Endothelial cell of umbilical vein (primary cell): ENCODE data around the gene NCKAP5. TPM values are rescaled to one million over a fixed set of nuclear protein-coding genes. Genes with fewer than 3 reads are reported as not detected.
A peak's percentile ranks its signal among the peaks of the same experiment; 100 is the strongest.

ENCODE experiments used
- BruUV-seq: library from RNA; stranded (reverse); fragments of 400-500 nt; replicated peaks from 2 replicates; lab custom pipeline; 2021; lab: Mats Ljungman, UMichigan
- CTCF ChIA-PET: fragments of 300-600, 350-600 bp; sonication (Branson Sonifier 250); formaldehyde crosslinking; loops from one replicate; lab custom pipeline; 2021; ENCODE audit warnings: antibody characterized with exemption, inconsistent platforms; lab: Charles Lee
- POLR2A ChIA-PET: fragments of 300-600, 350-600 bp; sonication (Branson Sonifier 250); formaldehyde crosslinking; loops from one replicate; lab custom pipeline; 2021; ENCODE audit warnings: antibody characterized with exemption, inconsistent platforms; lab: Charles Lee
- DNase-seq: peaks from one replicate; pipeline ENCODE4 v3.0.0-alpha.2; 2011; ENCODE audit warnings: low read depth, low spot score
- FAIRE-seq: peaks from 2 replicates; lab custom pipeline; 2011; peaks lifted over from hg19 to GRCh38; lab: Jason Lieb, UNC
- H2AFZ ChIP-seq: 2 replicates; pipeline ENCODE4 v1.6.0; 2012; ENCODE audit warnings: low read depth, low read length, control low read depth, inconsistent platforms
- H3K27ac ChIP-seq: 2 replicates; pipeline ENCODE4 v1.5.1; 2011; ENCODE audit warnings: low read depth, mild to moderate bottlenecking, control low read depth, low read length, moderate library complexity; ENCODE audit not compliant: insufficient read depth
- H3K27me3 ChIP-seq, 2 experiments: 2 replicates each; pipeline versions ENCODE4 v1.6.0 to v1.6.1; 2011; ENCODE audit warnings: low read length in 2 of 2, mixed read lengths in 1 of 2; ENCODE audit not compliant: control insufficient read depth in 2 of 2, insufficient read depth in 2 of 2
- H3K36me3 ChIP-seq, 2 experiments: 2 replicates in 1 of 2; 3 replicates in 1 of 2; pipeline ENCODE4 v1.5.1; 2011; ENCODE audit warnings: low read length in 2 of 2, mild to moderate bottlenecking in 1 of 2, moderate library complexity in 1 of 2; ENCODE audit not compliant: control insufficient read depth in 2 of 2, insufficient read depth in 2 of 2; ENCODE audit errors: extremely low read depth in 1 of 2
- H3K4me1 ChIP-seq: 3 replicates; pipeline ENCODE4 v1.5.1; 2011; ENCODE audit warnings: mild to moderate bottlenecking, low read length; ENCODE audit not compliant: control insufficient read depth, insufficient read depth; ENCODE audit errors: extremely low read depth
- H3K4me2 ChIP-seq: 2 replicates; pipeline ENCODE4 v1.6.1; 2011; ENCODE audit warnings: low read length, control low read depth, mixed read lengths; ENCODE audit not compliant: insufficient read depth
- H3K4me3 ChIP-seq, 3 experiments: fragments of 200-600 bp in 1 of 3; sonication (generic), shearing (Covaris generic) in 1 of 3; replicated peaks in 1 of 3; 2 replicates each; pipeline ENCODE4 v1.5.1; 2011 to 2016; ENCODE audit warnings: control low read depth in 3 of 3, low read length in 3 of 3, mild to moderate bottlenecking in 2 of 3, inconsistent platforms in 1 of 3, low read depth in 1 of 3, moderate library complexity in 1 of 3; ENCODE audit not compliant: insufficient read depth in 1 of 3
- H3K79me2 ChIP-seq: 2 replicates; pipeline ENCODE4 v1.6.0; 2012; ENCODE audit warnings: low read length, inconsistent platforms; ENCODE audit not compliant: control insufficient read depth, insufficient read depth
- H3K9ac ChIP-seq: replicated peaks from 2 replicates; pipeline ENCODE3; 2011; ENCODE audit warnings: low read length, control low read depth; ENCODE audit not compliant: insufficient read depth; ENCODE audit errors: extremely low read depth
- H3K9me1 ChIP-seq: replicated peaks from 3 replicates; pipeline ENCODE4 v1.6.0; 2011; ENCODE audit warnings: mild to moderate bottlenecking, low read length; ENCODE audit not compliant: control insufficient read depth, insufficient read depth; ENCODE audit errors: extremely low read depth
- H3K9me3 ChIP-seq: replicated peaks from 2 replicates; pipeline ENCODE4 v1.5.1; 2012; ENCODE audit warnings: low read length, inconsistent platforms; ENCODE audit not compliant: control insufficient read depth, insufficient read depth
- H4K20me1 ChIP-seq: replicated peaks from 2 replicates; pipeline ENCODE3; 2011; ENCODE audit warnings: mild to moderate bottlenecking, low read length; ENCODE audit not compliant: control insufficient read depth, insufficient read depth; ENCODE audit errors: extremely low read depth
- EZH2 ChIP-seq: IDR thresholded peaks from 2 replicates; pipeline ENCODE4 v1.6.1; 2012; ENCODE audit warnings: borderline replicate concordance, low read depth, mild to moderate bottlenecking, moderate library complexity, low read length, inconsistent platforms; ENCODE audit not compliant: severe bottlenecking
- FOS ChIP-seq: IDR thresholded peaks from 2 replicates; pipeline ENCODE4 v1.6.1; 2011; ENCODE audit warnings: mild to moderate bottlenecking, low read length, moderate library complexity, borderline replicate concordance; ENCODE audit not compliant: insufficient read depth
- GATA2 ChIP-seq: IDR thresholded peaks from 2 replicates; pipeline ENCODE4 v1.7.0; 2011; ENCODE audit warnings: low read depth, mild to moderate bottlenecking, moderate library complexity, mixed read lengths, low read length; ENCODE audit not compliant: insufficient read length, insufficient read depth
- JUN ChIP-seq: IDR thresholded peaks from 2 replicates; pipeline ENCODE4 v1.6.1; 2011; ENCODE audit warnings: borderline replicate concordance, low read depth; ENCODE audit not compliant: insufficient read length, insufficient read depth
- POLR2A ChIP-seq: IDR thresholded peaks from 2 replicates; pipeline ENCODE4 v1.6.1; 2012; ENCODE audit warnings: low read depth, mild to moderate bottlenecking, control low read depth, low read length
- POLR2AphosphoS5 ChIP-seq: IDR thresholded peaks from 2 replicates; pipeline ENCODE4 v1.6.1; 2012; ENCODE audit warnings: low read depth, mild to moderate bottlenecking, control low read depth, low read length, moderate library complexity; ENCODE audit not compliant: insufficient read depth
- dilution Hi-C: fragments of 300-500 bp; cut with MboI; formaldehyde crosslinking; loops from one replicate; pipeline ENCODE4 v1.15.0; 2019; ENCODE audit warnings: low sequenced_read_pairs; ENCODE audit not compliant: extremely low pct_ligation_motif_present
- intact Hi-C: fragments of 100-400 bp; cut with micrococcal nuclease; formaldehyde crosslinking; loops from one replicate; pipeline ENCODE4 v1.10.0; 2022
- polyA plus RNA-seq, 4 experiments: library from polyadenylated mRNA; depleted of rRNA in 3 of 4; stranded (reverse) in 3 of 4; unstranded in 1 of 4; fragments of >200 nt; gene quantifications; 2 replicates each; pipeline versions ENCODE4 v1.2.1 to v1.2.3, GENCODE V29; 2011 to 2012; ENCODE audit warnings: missing spikeins in 1 of 4
- total RNA-seq: library from RNA; stranded (reverse); gene quantifications from 2 replicates; pipeline ENCODE4 v1.2.3, GENCODE V29; 2021
- TF ChIP-seq, protein P1 (sequence below), 2 donors: IDR thresholded peaks; 1 replicate in 1 of 2; 2 replicates in 1 of 2; pipeline ENCODE4 v1.5.1; 2011; ENCODE audit warnings: low read length in 2 of 2, mild to moderate bottlenecking in 2 of 2, moderate library complexity in 2 of 2, control low read depth in 1 of 2, inconsistent platforms in 1 of 2, low read depth in 1 of 2; ENCODE audit not compliant: insufficient read depth in 1 of 2; ENCODE audit errors: extremely low read depth in 1 of 2

The NCKAP5 gene
- total and polyA plus RNA-seq, 2 donors (not counting 3 experiments of a cell fraction or from before 2014, with no cell fraction given): 0.47 to 3.3 TPM

DNA sequence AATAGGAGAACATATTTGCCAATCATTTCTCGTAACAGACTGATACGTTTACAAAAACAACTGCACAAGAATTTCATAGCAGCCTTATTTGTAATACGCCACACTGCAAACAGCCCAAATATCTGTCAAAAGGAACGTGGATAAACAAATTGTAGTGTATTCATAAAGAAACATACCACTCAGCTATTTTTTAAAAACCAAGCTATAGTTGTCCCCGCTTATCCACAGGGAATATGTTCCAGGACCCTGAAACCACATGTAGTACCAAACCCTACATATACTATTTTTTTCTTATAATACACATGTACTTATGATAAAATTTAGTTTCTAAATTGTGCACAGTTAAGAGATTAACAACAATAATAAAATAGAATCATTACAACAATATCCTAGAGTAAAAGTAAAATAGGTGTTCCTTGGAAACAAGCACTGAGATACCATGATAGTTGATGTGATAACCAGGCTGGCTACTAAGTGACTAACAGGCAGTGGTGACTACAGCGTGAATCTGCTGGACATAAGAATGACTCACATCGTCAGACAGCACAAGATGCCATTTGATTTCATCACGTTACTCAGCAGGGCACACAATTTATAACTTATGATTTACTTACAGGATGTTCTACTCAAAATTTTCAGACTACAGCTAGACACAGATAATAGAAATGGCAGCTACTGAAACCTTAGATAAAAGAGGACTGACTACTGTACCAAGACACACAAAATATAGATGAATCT lies 367.4 kb downstream of the NCKAP5 start:
- Histone ChIP-seq H3K4me3 (no peak overlapping the region), H3K79me2 (no peaks in the 10 kb centered on the region), H3K9ac (peak overlapping the region; percentile 33), H3K27ac (peak overlapping the region; percentile 72), H3K4me1 (peaks cover 11% of the 10 kb centered on the region), H3K36me3 (no peaks in the 10 kb centered on the region), H3K9me1 (no peaks in the 10 kb centered on the region), H2AFZ (peak overlapping the region; percentile 24), H3K4me2 (peak overlapping the region; percentile 40), H3K9me3 (no peaks in the 10 kb centered on the region), H3K27me3 (no peaks in the 10 kb centered on the region), H4K20me1 (no peaks in the 10 kb centered on the region)
- peak; percentile 92 for FAIRE-seq
- no TSS peak for BruUV-seq
- ChIA-PET CTCF (no interaction called here), POLR2A (no interaction called here)
- peak; percentile 78 for DNase-seq
- dilution Hi-C loops (no loop called here), intact Hi-C loops (no loop called here)
- TF ChIP-seq JUN (peak; percentile 86), POLR2AphosphoS5 (peak; percentile 41), GATA2 (peak; percentile 86), FOS (peak; percentile 99), EZH2 (no peak), POLR2A (no peak)
- TF ChIP-seq, protein P1, sequence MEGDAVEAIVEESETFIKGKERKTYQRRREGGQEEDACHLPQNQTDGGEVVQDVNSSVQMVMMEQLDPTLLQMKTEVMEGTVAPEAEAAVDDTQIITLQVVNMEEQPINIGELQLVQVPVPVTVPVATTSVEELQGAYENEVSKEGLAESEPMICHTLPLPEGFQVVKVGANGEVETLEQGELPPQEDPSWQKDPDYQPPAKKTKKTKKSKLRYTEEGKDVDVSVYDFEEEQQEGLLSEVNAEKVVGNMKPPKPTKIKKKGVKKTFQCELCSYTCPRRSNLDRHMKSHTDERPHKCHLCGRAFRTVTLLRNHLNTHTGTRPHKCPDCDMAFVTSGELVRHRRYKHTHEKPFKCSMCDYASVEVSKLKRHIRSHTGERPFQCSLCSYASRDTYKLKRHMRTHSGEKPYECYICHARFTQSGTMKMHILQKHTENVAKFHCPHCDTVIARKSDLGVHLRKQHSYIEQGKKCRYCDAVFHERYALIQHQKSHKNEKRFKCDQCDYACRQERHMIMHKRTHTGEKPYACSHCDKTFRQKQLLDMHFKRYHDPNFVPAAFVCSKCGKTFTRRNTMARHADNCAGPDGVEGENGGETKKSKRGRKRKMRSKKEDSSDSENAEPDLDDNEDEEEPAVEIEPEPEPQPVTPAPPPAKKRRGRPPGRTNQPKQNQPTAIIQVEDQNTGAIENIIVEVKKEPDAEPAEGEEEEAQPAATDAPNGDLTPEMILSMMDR (IDR thresholded peaks at IDR 0.05; ENCODE audit: extremely low read depth in 1 of 2, insufficient read depth in 1 of 2, low read depth in 1 of 2, low read length in 2 of 2): no peak
